ENCODE results near the gene PRKG1.
"Not testable (repeated sequence)": the region's sequence is repeated elsewhere in the genome, so short reads cannot be mapped to it uniquely, and the experiment has no call there.

PRKG1 gene

GRCh38 chr10:51244309-51244708 is 170.0 kb downstream of the PRKG1 start:
- H3K4me3 ChIP-seq (ENCODE audit: low read length), result no peak overlapping the region
- DNase-seq (ENCODE audit: low read depth, low spot score), result no peak

- no peak for DNase-seq (ENCODE audit: low read depth, low spot score)
- H3K4me3 ChIP-seq (ENCODE audit: low read length), result no peak overlapping the region
Observed at GRCh38 chr10:51244748-51245490, 170.6 kb downstream of the PRKG1 start.

DNA sequence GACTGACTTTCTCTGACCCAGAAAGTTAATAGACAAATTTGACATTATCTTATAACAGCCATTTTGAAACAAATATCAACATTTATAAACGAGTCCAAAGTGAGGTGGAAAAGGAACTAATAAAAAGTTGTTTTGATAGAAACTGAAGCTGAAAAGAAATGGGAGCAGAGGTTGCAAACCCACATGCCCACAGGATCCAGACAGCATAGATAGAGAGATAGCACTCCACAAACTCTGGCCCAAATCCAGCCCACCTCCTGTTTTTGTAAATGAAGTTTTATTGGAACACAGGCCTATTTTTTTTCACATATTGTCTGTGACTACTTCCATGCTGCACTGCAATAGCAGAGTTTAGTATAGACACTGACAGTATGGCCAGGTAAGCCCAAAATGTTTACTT is 171.9 kb downstream of the PRKG1 start:
- H3K4me3 ChIP-seq (ENCODE audit: low read length), result no peak overlapping the region
- no peak for DNase-seq (ENCODE audit: low read depth, low spot score)

- no peak overlapping the region for H3K4me3 ChIP-seq (ENCODE audit: low read length)
Observed at GRCh38 chr10:51250278-51250920, 176.1 kb downstream of the PRKG1 start.

DNA sequence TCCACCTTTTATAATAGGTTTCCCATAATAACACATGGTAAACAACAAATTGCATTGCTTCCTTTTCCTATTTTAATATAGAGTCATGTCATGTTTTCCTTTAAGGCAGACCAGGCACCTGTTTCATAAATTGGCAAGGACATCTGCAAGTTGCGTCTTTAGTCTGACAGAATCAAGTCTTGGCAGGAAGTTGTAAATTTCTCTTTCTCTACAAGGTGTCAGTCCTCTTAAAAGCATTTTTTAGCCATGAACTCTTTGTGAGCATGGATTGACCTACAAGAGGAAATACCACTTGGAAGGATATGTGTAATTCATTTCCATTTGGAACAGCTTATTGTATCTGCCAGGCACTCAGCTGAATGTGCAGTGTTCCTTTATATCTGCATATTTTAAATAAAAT is 176.8 kb downstream of the PRKG1 start:
- no peak for DNase-seq (ENCODE audit: low read depth, low spot score)
- no peak overlapping the region for H3K4me3 ChIP-seq (ENCODE audit: low read length)

More at GRCh38 chr10:51250278-51250920, 176.1 kb downstream of the PRKG1 start:
- DNase-seq (ENCODE audit: low read depth, low spot score), result no peak

- no peak for DNase-seq (ENCODE audit: low read depth, low spot score)
- H3K4me3 ChIP-seq (ENCODE audit: low read length), result no peak overlapping the region
Observed at GRCh38 chr10:51255381-51255780, 181.1 kb downstream of the PRKG1 start.

- no peak for DNase-seq (ENCODE audit: low read depth, low spot score)
- H3K4me3 ChIP-seq (ENCODE audit: low read length), result no peak overlapping the region
Observed at GRCh38 chr10:51257511-51258248, 183.4 kb downstream of the PRKG1 start.

DNA sequence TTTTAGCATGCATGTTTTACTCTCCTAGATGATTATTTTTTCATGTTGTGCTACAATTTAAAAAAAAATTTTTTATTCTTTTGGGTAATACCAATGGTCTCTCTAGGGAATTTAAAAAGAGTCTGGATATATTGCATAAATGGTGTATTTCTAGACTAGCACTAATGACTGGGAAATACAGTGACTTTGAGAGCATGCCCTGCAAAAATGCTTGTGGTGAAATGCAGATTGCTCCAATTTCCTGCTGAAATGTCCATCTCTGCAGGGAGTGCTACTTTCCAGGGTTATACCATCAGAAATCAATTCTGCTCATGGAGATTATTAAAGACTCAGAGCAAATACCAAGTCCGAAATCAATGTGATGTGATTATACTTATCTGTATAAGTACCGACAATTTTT is 186.1 kb downstream of the PRKG1 start:
- no peak overlapping the region for H3K4me3 ChIP-seq (ENCODE audit: low read length)
- no peak for DNase-seq (ENCODE audit: low read depth, low spot score)

- DNase-seq (ENCODE audit: low read depth, low spot score), result no peak
- no peak overlapping the region for H3K4me3 ChIP-seq (ENCODE audit: low read length)
Observed at GRCh38 chr10:51266496-51266895, 192.2 kb downstream of the PRKG1 start.

DNA sequence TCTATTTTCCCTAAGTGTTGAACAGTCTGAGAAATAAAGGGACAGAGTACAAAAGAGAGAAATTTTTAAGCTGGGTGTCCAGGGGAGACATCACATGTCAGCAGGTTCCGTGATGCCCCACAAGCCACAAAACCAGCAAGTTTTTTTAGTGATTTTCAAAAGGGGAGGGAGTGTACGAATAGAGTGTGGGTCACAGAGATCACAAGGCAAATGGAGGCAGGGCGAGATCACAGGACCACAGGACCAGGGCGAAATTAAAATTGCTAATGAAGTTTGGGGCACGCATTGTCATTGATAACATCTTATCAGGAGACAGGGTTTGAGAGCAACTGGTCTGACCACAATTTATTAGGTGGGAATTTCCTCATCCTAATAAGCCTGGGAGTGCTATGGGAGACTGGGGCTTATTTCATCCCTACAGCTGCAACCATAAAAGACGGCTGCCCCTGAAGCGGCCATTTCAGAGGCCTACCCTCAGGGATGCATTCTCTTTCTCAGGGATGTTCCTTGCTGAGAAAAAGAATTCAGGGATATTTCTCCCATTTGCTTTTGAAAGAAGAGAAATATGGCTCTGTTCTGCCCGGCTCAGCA is 193.8 kb downstream of the PRKG1 start:
- H3K4me3 ChIP-seq (ENCODE audit: low read length); DNase-seq (ENCODE audit: low read depth, low spot score): not testable (repeated sequence)

DNA sequence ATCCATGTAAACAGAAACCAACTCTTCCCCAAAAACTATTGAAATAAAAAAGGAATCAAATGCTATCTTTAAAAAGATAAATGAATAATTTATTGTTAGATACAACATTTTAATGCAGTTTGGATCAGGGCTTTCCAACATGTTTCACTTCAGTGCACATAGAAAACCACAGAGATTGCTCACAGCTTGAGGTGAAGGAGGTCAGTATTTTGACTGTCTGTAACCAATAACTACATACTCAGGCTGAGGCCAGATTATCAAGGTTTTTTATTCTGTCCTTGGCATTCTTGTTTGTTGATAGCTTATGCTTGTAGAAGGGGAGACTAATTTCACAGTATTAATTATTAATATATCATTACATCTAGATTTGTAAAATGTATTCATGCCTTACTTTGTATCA is 195.5 kb downstream of the PRKG1 start:
- DNase-seq (ENCODE audit: low read depth, low spot score), result no peak
- H3K4me3 ChIP-seq (ENCODE audit: low read length), result no peak overlapping the region

- DNase-seq (ENCODE audit: low read depth, low spot score), result no peak
Observed at GRCh38 chr10:51270936-51271530, 196.7 kb downstream of the PRKG1 start.

DNA sequence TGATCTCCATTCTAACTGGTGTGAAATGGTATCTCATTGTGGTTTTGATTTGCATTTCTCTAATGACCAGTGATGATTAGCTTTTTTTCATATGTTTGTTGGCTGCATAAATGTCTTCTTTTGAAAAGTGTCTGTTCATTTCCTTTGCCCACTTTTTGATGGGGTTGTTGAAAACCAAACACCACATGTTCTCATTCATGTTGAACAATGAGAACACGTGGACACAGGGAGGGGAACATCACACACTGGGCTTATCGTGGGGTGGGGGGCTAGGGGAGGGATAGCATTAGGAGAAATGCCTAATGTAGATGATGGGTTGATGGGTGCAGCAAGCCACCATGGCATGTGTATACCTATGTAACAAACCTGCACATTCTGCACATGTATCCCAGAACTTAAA is 197.8 kb downstream of the PRKG1 start:
- H3K4me3 ChIP-seq (ENCODE audit: low read length); DNase-seq (ENCODE audit: low read depth, low spot score): not testable (repeated sequence)

More at GRCh38 chr10:51270936-51271530, 196.7 kb downstream of the PRKG1 start:
- no peak overlapping the region for H3K4me3 ChIP-seq (ENCODE audit: low read length)

- no peak overlapping the region for H3K4me3 ChIP-seq (ENCODE audit: low read length)
- no peak for DNase-seq (ENCODE audit: low read depth, low spot score)
Observed at GRCh38 chr10:51272555-51272954, 198.3 kb downstream of the PRKG1 start.

DNA sequence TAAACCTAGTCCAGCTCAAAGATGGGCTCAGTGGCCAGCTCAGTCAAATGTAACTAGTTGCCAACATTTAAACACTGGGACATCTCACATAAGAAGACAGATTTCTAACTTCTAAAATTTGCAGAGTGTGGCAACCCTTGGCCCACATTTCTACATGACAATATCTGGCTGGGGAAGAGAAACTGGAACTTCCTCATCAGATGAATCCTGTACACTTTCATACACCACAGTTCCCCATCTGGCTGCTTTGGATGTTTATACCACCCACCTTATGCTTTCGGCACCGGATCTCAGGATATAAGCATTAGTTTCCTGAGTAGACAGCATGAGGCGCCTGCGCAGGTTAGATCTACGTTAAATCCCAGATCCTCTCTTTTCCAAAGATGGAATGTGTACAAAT is 199.3 kb downstream of the PRKG1 start:
- no peak overlapping the region for H3K4me3 ChIP-seq (ENCODE audit: low read length)
- DNase-seq (ENCODE audit: low read depth, low spot score), result no peak

- H3K4me3 ChIP-seq (ENCODE audit: low read length); DNase-seq (ENCODE audit: low read depth, low spot score): not testable (repeated sequence)
Observed at GRCh38 chr10:51276097-51276496, 201.8 kb downstream of the PRKG1 start.

DNA sequence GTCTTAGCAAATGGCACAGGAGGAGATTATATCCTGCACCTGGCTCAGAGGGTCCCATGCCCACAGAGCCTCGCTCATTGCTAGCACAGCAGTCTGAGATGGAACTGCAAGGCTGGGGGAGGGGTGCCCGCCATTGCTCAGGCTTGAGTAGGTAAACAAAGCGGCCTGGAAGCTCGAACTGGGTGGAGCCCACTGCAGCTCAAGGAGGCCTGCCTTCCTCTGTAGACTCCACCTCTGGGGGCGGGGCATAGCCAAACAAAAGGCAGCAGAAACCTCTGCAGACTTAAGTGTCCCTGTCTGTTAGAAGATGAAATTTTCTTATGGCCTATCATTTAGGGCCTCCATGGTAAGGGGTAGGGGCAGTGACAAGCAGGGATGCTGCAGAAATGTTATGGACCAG is 207.1 kb downstream of the PRKG1 start:
- DNase-seq (ENCODE audit: low read depth, low spot score); H3K4me3 ChIP-seq (ENCODE audit: low read length): not testable (repeated sequence)

DNA sequence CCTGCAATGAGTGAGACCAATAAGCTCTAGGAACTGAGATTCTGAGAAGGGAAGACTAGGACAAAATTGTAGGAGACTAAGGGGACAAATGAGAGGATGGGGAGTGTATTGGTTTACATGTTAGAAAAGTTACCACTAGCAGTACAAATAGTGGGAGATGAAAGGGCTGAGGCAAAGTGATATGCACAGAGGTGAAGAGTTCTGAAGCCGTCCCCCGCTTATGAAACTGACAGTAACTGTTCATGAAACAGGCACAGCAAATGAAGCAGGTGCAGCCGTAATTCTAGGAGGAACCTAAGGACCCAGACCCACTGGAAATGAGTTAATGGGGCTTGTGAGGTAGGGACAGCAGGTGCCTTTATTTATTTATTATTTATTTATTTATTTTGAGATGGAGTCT is 211.3 kb downstream of the PRKG1 start:
- DNase-seq (ENCODE audit: low read depth, low spot score), result no peak
- no peak overlapping the region for H3K4me3 ChIP-seq (ENCODE audit: low read length)

GRCh38 chr10:51288511-51288910 is 214.2 kb downstream of the PRKG1 start:
- no peak for DNase-seq (ENCODE audit: low read depth, low spot score)
- H3K4me3 ChIP-seq (ENCODE audit: low read length), result no peak overlapping the region

Measured in Jurkat, Clone E6-1 (cell line).